AG08396 (cell line): ENCODE measurements around the gene GALNT1.

Experiments
- DNase-seq: peaks from one replicate; pipeline ENCODE4 v3.0.0; 2012; ENCODE audit warnings: low spot score, mixed read lengths

GALNT1 gene

DNA sequence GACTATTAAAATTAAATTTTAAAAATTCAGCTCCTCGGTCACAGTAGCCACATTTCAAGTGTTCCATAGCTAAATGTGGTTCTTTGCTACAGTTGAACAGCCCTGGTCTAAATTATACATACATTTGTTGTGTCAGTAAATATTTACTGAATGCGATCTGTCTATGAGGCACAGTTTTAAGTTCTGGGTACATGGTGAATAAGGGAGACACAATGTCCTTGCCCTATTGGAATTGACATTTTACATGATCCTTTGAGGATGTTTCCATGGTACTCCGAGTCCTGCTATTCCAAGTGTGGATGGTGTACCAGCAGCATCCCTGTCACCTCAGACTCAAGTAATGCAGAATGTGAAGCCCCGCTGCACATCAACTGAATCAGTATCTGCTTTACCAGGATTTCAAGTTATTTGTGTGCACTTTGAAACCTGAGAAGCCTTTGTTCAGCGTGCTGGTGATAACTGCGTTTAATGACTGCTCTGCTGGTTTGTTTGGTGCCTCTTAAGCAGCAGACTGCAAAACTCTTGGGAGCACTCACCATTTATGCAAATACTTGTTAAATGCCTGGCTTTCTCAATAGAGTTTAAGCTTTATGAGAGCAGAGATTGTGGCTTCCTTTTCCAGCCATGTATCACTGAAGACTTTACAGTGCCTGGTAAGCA is 1.5 kb downstream of the GALNT1 start:
- DNase-seq = no peak

DNA sequence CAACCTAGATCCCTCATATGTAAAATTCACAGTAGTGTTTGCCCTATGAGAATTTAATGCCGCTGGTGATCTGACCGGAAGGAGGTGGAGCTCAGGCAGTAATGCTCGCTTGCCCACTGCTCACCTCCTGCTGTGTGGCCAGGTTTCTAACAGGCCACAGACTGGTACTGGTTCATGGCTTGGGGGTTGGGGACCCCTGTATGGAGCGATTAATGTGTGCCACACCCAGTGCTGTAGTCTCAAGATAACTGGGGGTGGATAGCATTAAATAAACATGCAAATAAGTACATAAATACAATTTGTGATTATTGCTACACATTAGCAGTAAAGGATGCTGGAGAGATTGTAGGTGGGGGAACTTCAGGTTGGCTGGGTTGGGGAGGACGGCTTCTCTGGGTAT is 3.2 kb downstream of the GALNT1 start:
- DNase-seq = no peak

DNA sequence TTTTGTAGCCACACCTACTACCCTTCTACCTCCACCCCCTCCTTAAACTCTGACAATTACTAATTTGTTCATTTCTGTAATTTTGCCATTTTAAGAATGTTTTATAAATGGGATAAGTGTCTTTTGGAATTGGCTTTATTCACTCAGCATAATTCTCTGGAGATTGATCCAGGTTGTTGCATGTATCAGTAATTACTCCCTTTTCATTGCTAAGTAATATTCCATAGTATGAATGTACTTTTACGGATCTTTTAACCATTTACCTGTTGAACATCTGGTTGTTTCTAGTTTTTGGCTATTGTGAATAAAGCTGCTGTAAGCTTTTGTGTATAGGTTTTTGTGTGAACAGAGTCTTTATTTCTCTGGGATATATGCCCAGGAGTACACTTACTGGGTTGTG is 4.1 kb downstream of the GALNT1 start:
- no peak for DNase-seq

DNA sequence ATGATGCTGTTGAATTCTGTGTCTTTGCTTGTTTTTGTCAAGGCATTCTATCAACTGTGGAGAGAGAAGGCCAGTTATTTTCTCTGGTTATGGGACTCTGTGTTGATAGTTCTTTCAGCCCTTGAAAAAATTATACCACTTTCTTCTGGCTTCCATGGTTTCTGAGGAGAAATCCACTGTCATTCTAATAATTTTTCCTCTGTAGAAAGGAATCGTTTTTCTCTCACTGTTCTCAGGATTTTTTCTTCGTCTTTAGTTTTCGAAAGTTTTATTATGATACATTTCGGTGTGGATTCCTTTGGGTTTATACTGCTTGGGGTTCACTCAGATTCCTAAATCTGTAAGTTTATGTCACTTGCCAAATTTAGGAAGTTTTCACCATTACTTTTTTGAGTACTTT is 6.6 kb downstream of the GALNT1 start:
- DNase-seq = no peak

DNA sequence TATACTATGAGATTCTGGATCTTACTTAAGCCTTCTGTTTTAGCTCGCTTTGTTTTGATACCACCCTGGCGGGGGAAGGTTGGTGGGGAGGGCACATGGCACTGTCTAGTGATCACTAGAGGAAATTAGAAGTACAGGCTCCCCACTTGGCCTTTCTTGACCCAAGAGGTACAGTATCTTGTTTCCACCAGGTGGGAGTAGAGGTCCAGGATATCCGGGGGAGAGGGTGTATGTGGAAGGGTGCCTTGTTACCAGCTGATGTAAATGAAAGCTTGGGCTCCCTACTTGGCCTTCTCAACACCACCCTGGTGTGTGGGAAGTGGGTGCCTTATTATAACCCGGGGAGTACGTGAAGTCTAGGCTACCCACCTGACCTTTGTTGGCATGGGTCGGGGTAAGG is 7.5 kb downstream of the GALNT1 start:
- no peak for DNase-seq

DNA sequence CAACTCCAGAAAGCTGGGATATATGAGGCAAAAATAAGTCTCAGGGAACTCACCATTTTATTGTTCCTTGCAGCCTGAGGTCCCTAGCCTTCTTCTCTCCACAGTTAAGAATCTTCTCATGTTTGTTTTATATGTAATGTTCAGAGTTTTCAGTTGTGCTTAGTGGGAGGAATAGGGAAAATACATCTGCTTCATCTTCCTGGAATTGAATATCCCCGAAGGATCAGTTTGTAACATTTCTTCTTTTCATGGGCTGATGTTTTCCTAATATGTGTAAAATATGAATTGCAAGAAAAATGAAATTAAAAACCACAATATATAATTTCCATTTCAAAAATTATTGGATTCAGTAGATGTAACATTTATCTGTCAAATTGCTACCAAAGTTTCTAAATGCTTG is 8.0 kb downstream of the GALNT1 start:
- no peak for DNase-seq

DNA sequence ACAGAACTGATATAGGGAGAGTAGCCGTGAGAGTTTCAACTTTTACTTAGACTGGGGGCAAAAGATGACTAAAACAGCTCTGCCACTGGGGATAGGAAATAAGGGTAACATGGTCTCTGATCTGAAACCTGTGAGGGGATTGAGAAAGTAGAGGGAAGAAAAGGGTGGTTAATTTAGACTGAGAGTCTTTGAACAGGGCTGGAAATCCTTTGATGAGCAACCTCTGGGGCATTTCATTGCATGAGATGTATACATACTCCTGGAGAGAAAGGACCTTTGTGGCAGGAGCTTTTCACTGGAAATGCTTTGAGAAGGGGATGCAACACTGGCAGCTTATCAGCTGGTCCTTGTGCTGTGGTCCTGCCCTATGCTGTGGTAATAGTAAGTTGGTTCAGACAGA is 9.4 kb downstream of the GALNT1 start:
- no peak for DNase-seq

DNA sequence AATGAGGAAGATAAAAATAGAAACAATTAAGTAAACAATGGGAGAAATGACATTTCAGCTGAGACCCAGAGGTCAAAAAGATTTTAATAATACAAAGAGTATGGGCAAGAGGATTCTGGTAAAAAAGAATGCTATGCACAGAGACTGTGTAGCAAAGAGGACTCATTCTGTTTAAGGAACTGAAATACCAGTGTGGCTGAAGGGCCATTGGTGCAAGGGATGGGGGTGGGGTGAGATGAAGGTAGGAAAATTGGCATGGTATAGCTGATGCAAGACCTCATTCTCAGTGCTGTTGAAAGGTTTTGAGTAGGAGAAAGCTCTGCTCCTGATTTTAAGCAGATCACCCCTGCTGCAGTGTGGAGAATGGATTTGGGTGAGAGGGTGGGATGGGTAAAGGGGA is 10.8 kb downstream of the GALNT1 start:
- DNase-seq = no peak

DNA sequence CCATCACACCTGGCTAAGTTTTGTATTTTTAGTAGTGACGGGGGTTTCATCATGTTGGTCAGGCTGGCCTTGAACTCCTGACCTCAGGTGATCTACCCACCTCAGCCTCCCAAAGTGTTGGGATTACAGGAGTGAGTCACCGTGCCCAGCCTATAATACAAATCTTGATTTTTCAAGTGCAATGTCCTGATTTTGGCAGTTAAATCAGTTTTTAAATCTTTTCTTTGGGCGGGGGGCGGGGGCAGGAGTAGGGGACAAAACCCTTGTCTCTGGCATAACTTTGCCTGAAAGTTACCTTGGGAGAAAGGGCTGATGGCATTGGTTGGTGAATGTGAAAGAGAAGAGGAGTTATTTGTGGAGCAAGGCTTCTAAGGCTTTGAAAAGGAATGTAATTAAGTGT is 12.3 kb downstream of the GALNT1 start:
- no peak for DNase-seq

DNA sequence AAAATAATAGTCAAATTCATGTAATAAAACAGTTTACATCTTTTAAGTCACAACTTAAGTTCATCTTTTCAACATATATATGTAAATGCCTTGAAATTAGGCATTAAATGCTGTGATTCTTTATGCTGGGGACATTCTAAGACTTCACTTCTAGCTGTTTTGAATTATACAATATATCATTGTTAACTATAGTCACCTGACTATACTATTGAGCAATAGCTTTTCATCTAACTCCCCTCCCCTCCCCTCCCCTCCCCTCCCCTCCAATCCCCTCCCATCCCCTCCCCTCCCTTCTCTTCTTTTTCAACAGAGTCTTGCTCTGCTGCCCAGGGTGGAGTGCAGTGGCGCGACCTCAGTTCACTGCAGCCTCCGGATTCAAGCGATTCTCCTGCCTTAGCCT is 16.2 kb downstream of the GALNT1 start:
- no peak for DNase-seq

DNA sequence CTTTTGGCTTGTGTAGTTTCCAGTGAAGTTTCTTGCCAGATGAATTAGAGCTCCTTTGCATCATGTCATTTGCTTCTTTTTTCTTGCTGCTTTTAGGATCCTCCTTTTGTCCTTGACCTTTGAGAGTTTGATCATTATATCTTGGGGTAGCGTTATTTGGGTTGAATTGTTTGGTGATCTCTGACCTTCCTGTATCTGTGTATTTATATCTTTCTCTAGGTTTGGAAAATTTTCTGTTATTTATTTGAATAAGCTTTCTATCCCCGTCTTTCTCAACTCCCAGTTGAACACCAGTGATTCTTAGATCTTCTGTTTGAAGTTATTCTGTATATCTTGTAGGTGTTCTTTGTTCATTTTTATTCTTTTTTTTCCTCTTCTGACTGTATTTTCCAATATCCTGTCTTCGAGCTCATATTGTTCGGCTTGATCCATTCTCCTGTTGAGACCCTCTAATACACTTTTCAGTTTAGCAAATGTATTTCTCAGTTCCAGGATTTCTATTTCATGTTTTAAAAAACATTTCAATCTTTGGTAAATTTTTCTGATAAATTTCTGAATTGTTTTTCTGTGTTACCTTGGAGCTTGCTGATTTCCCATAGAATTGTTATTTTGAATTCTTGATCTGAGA is 20.8 kb downstream of the GALNT1 start:
- no peak for DNase-seq

DNA sequence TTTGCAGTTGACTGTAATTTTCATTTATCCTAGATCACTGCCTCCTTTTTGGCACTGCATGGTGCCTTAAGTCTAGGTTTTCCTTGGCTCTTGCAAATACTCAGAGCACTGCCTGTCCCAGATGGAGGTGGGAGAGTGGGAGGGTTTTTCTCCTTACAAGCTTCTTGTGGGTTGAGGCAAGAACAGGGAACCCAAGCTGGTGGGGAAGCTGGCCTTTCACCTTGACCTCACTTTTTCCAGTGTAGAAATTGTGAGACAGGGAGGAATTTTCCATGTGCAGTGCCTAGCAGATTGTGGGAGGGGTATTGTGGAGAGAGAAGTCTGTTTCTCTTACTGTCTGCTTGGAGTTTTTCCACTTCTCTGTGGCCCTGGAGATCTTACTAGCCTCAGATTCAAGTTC is 21.5 kb downstream of the GALNT1 start:
- DNase-seq = no peak

DNA sequence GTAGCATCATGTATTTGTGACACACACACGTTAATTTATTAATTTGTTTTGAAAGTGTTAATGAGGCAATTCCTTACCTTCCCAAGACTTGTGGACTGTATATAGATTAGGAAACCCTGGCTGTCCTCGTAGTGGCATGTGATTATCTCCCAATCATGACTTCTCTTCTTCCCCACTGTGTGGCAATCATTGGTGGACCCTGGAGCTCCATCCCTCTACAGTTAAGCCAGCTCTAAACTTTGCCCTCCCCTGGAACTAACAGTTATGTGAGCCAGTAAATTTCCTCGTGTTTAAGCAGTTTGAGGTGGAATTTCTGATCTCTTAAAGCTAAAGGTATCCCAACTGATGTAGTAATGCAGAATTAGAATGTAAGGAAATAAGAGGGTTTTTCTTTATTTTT is 22.0 kb downstream of the GALNT1 start:
- DNase-seq = no peak

DNA sequence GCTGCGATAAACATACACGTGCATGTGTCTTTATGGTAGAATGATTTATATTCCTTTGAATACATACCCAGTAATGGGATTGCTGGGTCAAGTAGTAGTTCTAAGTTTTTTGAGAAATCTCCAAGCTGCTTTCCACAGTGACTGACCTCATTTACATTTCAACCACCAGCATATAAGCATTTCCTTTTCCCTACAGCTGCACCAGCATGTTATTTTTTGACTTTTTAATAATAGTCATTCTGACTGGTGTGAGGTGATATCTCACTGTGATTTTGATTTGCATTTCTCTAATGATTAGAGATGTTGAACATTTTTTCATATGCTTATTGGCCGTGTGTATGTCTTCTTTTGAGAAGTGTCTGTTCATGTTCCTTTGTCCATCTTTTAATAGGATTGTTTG is 22.8 kb downstream of the GALNT1 start:
- no peak for DNase-seq

DNA sequence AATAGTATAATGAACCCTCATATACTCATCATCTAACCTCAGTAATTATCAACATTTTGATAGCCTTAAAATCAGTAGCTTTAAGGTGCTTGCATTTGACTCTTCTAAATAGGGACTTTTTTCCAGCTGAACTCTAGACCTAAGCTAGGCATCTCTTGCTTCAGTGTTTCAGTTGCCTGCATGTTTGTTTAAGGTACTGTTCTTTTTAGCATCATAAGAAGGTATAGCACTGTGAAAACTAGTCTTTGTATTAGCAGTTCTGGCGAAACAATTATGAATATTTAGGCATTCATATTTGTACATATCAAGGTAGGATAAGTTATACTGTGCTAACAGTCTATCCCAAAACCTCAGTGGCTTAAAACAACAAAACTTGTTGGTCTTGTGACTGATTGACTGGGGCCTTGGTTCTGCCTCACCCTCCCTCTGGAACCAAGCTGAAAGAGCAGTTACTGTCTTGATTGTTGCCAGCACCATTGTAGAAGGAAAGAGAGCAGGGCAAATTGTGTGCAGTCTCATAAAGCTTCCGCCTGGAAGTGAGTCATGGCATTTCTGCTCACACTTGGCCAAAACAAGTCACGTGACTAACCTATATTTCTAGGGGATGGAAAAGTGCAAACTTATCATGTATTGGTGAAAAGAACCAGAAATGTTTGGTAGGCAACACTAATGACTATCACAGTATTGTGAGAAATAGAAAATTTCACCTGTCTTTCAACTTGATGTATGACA is 24.3 kb downstream of the GALNT1 start:
- no peak for DNase-seq

DNA sequence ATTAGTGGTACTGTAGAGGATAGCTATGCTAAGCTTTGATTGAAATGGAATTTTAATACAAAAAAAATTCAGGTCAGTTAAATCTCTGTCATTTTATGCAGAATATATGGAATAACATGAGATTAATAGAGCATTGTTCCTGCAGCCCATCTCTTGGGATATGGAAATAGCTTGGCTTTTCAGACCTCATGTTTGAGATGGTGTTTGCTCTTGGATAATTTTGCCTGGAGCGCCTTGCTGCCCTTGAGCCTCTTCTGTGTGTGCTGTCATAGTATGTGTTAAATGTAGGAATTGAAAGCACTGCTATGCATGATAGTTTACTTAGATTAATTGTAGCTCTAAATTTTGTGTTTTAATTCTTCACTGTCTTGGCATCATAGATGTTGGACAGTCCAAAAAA is 27.7 kb downstream of the GALNT1 start:
- no peak for DNase-seq

DNA sequence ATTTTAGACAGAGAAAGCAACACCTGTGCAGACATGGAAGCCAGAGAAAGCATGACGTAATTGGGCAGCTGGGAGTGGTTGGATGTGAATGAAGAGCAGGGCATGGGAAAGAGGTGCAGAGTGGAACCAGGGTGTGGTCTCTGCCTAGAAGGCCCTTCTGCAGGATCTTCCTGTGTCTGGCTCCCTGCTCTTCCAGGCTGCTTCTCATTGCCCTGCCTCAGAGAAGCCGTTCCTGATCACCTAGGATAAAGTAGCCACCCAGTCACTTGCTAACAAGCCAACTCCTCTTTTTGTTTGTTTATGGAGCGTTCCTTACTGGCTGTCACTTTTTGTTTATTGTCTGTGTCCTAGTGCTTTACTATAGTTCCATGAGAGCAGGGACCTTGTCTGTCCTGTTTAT is 28.5 kb downstream of the GALNT1 start:
- no peak for DNase-seq

DNA sequence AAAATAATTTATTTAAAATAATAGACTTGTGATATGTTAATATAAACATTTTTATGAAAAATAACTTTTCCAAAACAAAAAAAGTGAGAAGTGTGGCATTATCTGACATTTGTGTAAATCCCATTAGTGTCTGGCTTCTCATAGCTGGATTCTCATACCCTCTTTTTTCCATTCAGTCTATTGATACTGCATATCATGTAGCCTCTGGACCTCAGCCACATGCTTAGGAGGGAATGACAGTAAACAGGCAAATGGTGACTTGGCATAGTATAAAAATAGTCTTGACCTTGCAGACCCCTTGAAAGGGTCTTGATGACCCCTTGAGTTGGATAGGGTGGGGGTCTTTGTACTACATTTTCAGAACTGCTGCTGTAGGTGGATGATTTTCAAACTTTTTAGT is 29.2 kb downstream of the GALNT1 start:
- DNase-seq = no peak

DNA sequence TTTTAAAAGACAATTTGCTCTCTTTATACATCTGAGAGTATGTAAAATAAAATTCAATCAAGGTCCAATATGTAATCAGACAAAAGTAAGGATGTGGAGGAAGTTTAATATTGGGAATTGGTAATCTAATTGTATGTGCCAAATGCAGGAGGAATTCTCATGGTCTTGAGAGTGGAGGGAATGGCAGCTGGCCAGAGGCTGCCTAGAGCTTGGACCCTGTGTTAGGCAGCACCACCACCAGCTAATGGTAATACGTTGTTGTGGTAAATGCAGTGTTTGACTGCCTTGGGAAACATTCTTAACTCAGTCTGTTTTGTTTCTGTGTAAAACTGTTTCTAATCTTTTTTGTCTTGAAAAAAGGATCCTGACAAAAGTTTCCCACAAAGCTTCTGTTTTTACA is 30.0 kb downstream of the GALNT1 start:
- DNase-seq = no peak

DNA sequence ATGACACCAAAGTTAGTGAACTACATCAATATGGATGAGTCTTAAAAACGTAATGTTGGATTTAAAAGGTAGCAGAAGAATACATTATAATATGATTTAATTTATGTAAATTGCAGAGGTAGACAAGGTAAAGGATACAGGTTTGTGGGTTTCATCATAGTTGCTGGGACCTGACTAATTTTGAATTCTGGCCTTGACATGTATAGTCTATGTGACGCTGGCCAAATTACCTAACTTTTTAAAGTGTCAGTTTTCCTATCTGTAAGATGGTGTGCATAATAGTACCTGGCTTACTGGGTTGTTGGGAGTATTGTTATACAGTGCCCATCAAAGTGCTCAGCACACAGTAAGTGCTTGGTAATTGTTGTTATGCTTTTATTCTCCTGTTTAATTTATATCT is 34.5 kb downstream of the GALNT1 start:
- no peak for DNase-seq

DNA sequence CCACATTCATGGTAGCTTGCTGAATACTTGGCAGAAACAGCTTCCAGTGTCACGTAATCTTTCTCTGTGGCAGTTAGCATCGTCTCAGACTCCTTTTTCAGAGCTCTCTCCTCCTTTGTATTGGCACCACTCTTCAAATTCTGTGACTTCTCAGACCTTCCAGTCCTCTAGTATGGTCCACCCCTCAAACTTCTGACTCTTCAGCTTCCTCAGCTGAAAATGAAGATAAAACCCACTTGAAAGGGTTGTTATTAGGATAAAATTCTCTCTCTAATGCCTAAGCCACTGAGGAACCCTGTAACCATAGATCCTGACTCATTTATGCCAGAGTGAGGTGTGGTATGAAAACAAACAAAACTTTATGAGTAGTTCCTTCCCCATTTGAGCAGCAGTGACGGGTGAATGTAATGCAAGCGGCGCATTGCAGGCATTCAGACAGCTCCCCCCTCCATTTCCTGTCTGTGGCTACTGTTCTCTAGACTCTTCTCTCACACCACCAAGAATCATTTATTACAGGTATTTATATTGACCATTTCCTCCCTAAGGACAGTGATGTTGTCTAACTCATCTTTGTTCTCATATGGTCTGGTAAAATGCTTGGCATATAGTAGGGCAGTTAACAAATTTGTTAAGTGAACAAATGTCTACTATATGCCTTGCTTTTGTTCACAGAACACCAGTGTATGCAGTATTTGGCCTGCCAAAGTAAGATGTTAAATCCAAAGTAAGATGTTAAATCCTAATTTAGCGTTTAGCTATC is 35.3 kb downstream of the GALNT1 start:
- peak; percentile 55 for DNase-seq

DNA sequence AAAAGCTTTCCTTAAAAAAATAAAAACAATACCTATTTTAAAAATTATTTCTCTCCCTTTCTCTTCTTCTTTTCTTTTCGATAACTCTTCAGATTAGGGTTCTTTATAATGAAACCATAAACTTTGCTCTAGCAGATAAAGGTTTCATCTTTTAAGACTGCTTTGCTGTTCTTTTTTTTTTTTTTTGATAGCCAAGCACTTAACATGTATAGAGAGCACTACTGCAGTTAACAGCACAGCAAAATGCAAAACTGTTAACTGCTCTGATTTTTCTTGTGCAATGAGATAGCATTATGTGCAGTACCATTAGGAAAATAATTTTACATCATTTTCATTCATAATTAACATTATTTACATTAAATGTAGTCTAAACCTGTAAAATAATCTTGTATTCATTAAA is 36.3 kb downstream of the GALNT1 start:
- DNase-seq = no peak

DNA sequence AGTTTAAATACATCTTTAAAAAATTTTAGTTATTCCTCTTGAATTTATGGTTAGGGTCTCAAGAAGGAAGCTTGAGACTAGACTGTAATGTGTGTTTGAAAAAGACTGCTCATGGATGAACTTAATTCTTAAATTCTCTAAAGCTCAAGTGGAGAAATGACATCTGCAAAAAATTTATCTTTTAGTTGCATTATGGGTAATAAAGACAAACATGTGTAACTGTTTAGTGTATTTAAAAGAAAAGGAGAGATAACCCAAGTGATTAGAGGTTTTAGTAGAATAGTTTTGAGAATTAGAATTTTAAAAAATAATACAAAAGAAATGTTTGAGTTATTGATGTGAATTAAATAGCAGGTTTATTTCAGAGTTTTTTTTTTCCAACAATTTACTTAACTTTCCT is 36.7 kb downstream of the GALNT1 start:
- no peak for DNase-seq
